ENCODE results near the gene ASCC1.
A peak's percentile ranks its signal among the peaks of the same experiment; 100 is the strongest.
"Not testable (repeated sequence)": the region's sequence is repeated elsewhere in the genome, so short reads cannot be mapped to it uniquely, and the experiment has no call there.

Gene ASCC1

GRCh38 chr10:72215611-72216549 lies at the start of gene ASCC1, which contains the start of gene ANAPC16:
Gene ASCC1, minus strand, starts transcription at chr10:72216276. Its CDS starts 2,978 bp downstream, at chr10:72213298.
Gene ANAPC16, plus strand, starts transcription at chr10:72216012. Its CDS starts 7,903 bp downstream, at chr10:72223915.
- peak; percentile 64 for DNase-seq

GRCh38 chr10:72265508-72265907 lies 49.4 kb upstream of the ASCC1 start:
- no peak for DNase-seq

- DNase-seq = no peak
Observed at GRCh38 chr10:72264536-72264935, 48.5 kb upstream of the ASCC1 start.

- peak; percentile 88 for DNase-seq
Observed at GRCh38 chr10:72263613-72264241, 47.7 kb upstream of the ASCC1 start.

- no peak for DNase-seq
Observed at GRCh38 chr10:72261784-72262404, 45.8 kb upstream of the ASCC1 start.

GRCh38 chr10:72260976-72261783 lies 45.1 kb upstream of the ASCC1 start:
- no peak for DNase-seq

GRCh38 chr10:72260239-72260975 lies 44.3 kb upstream of the ASCC1 start:
- no peak for DNase-seq

- DNase-seq = no peak
Observed at GRCh38 chr10:72259491-72260238, 43.6 kb upstream of the ASCC1 start.

GRCh38 chr10:72258617-72259016 lies 42.5 kb upstream of the ASCC1 start:
- DNase-seq = no peak

GRCh38 chr10:72257051-72257892 lies 41.2 kb upstream of the ASCC1 start:
- DNase-seq = no peak

GRCh38 chr10:72255977-72256729 lies 40.1 kb upstream of the ASCC1 start:
- no peak for DNase-seq

GRCh38 chr10:72254813-72255568 lies 38.9 kb upstream of the ASCC1 start:
- peak; percentile 10 for DNase-seq

GRCh38 chr10:72253578-72253977 lies 37.5 kb upstream of the ASCC1 start:
- DNase-seq = no peak

GRCh38 chr10:72252972-72253371 lies 36.9 kb upstream of the ASCC1 start:
- DNase-seq = no peak

- no peak for DNase-seq
Observed at GRCh38 chr10:72251635-72252034, 35.6 kb upstream of the ASCC1 start.

- DNase-seq = no peak
Observed at GRCh38 chr10:72250666-72251065, 34.6 kb upstream of the ASCC1 start.

- not testable (repeated sequence) for DNase-seq
Observed at GRCh38 chr10:72249176-72249862, 33.2 kb upstream of the ASCC1 start.
